IMR-90 (cell line): ENCODE results near the gene OSMR. TPM values are rescaled to one million over a fixed set of nuclear protein-coding genes. Genes with fewer than 3 reads are reported as not detected.

Experiments used
- ATAC-seq: fragments of 200-7000 bp; cut with Tn5 transposase; 2 replicates; pipeline ENCODE4 v1.9.1; 2020; ENCODE audit warnings: low read depth, mild to moderate bottlenecking, moderate library complexity
- BruUV-seq: library from RNA; stranded (reverse); fragments of 400-500 nt; replicated peaks from 2 replicates; lab custom pipeline; 2021; lab: Mats Ljungman, UMichigan
- CTCF ChIA-PET: fragments of 300-600 bp; formaldehyde crosslinking; extraction: SDS; loops from one replicate; lab custom pipeline; 2021; ENCODE audit warnings: antibody characterized with exemption; lab: Yijun Ruan, JAX
- POLR2A ChIA-PET: fragments of 300-600 bp; sonication (Branson Sonifier 250); formaldehyde crosslinking; loops from one replicate; lab custom pipeline; 2022; ENCODE audit warnings: antibody characterized with exemption; ENCODE audit not compliant: unreplicated experiment; lab: Charles Lee
- DNase-seq: peaks from one replicate; pipeline ENCODE4 v3.0.0; 2013
- H2AFZ ChIP-seq: replicated peaks from 2 replicates; pipeline ENCODE3; 2013; ENCODE audit warnings: low read length, mild to moderate bottlenecking; ENCODE audit not compliant: poor library complexity
- H2AK5ac ChIP-seq: 2 replicates; pipeline ENCODE4 v1.6.1; 2013; ENCODE audit warnings: low read depth, low read length, inconsistent platforms
- H2AK9ac ChIP-seq: replicated peaks from 2 replicates; pipeline ENCODE3; 2013; ENCODE audit warnings: mild to moderate bottlenecking, low read depth, low read length, moderate library complexity; ENCODE audit not compliant: poor library complexity
- H2BK120ac ChIP-seq: 2 replicates; pipeline ENCODE4 v1.6.1; 2013; ENCODE audit warnings: low read depth, low read length, inconsistent platforms
- H2BK15ac ChIP-seq: 3 replicates; pipeline ENCODE4 v1.6.1; 2013; ENCODE audit warnings: low read depth, low read length, inconsistent platforms
- H2BK20ac ChIP-seq: 2 replicates; pipeline ENCODE4 v1.6.1; 2013; ENCODE audit warnings: low read depth, mild to moderate bottlenecking, inconsistent platforms, low read length, moderate library complexity
- H2BK5ac ChIP-seq: 2 replicates; pipeline ENCODE4 v1.6.1; 2013; ENCODE audit warnings: mild to moderate bottlenecking, low read depth, low read length, inconsistent platforms; ENCODE audit not compliant: poor library complexity, severe bottlenecking
- H3K14ac ChIP-seq: replicated peaks from 2 replicates; pipeline ENCODE4 v1.6.1; 2013; ENCODE audit warnings: low read depth, low read length, inconsistent platforms
- H3K18ac ChIP-seq: 2 replicates; pipeline ENCODE4 v1.6.1; 2013; ENCODE audit warnings: low read depth, low read length, control low read depth
- H3K23ac ChIP-seq: 2 replicates; pipeline ENCODE4 v1.6.1; 2013; ENCODE audit warnings: low read depth, low read length, inconsistent platforms
- H3K27ac ChIP-seq: 2 replicates; pipeline ENCODE4 v1.5.1; 2013; ENCODE audit warnings: mild to moderate bottlenecking, control low read depth, low read length; ENCODE audit not compliant: insufficient read depth
- H3K27me3 ChIP-seq: 2 replicates; pipeline ENCODE4 v1.6.1; 2013; ENCODE audit warnings: low read length; ENCODE audit not compliant: control insufficient read depth, insufficient read depth
- H3K36me3 ChIP-seq: 2 replicates; pipeline ENCODE4 v1.6.1; 2013; ENCODE audit warnings: low read length, mixed read lengths; ENCODE audit not compliant: control insufficient read depth, insufficient read depth
- H3K4ac ChIP-seq: 2 replicates; pipeline ENCODE4 v1.6.1; 2013; ENCODE audit warnings: low read depth, low read length, inconsistent platforms
- H3K4me1 ChIP-seq: 2 replicates; pipeline ENCODE4 v1.6.1; 2013; ENCODE audit warnings: low read length, mixed read lengths; ENCODE audit not compliant: control insufficient read depth, insufficient read depth
- H3K4me2 ChIP-seq: 2 replicates; pipeline ENCODE4 v1.6.1; 2013; ENCODE audit warnings: low read depth, mild to moderate bottlenecking, control low read depth, low read length, moderate library complexity
- H3K4me3 ChIP-seq: 2 replicates; pipeline ENCODE4 v1.5.1; 2013; ENCODE audit warnings: low read depth, mild to moderate bottlenecking, control low read depth, low read length, moderate library complexity; ENCODE audit not compliant: insufficient read depth
- H3K56ac ChIP-seq: 2 replicates; pipeline ENCODE4 v1.6.1; 2013; ENCODE audit warnings: low read length, inconsistent platforms; ENCODE audit not compliant: insufficient read depth; ENCODE audit errors: extremely low read depth
- H3K79me1 ChIP-seq, 2 experiments: 2 replicates each; pipeline ENCODE4 v1.6.1; 2013; ENCODE audit warnings: low read length in 2 of 2, inconsistent platforms in 1 of 2, low read depth in 1 of 2
- H3K9ac ChIP-seq: 2 replicates; pipeline ENCODE4 v1.6.1; 2013; ENCODE audit warnings: low read depth, low read length, control low read depth
- H3K9me1 ChIP-seq: 2 replicates; pipeline ENCODE4 v1.6.1; 2013; ENCODE audit warnings: low read length, inconsistent platforms; ENCODE audit not compliant: insufficient read depth
- H3K9me3 ChIP-seq: 2 replicates; pipeline ENCODE4 v1.6.1; 2013; ENCODE audit warnings: low read length; ENCODE audit not compliant: control insufficient read depth, insufficient read depth
- H4K20me1 ChIP-seq: 2 replicates; pipeline ENCODE4 v1.6.1; 2013; ENCODE audit warnings: low read length, inconsistent platforms; ENCODE audit not compliant: insufficient read depth
- H4K5ac ChIP-seq: 2 replicates; pipeline ENCODE4 v1.6.1; 2013; ENCODE audit warnings: mild to moderate bottlenecking, low read depth, low read length, control low read depth
- H4K8ac ChIP-seq, 2 experiments: 2 replicates each; pipeline ENCODE4 v1.6.1; 2013; ENCODE audit warnings: low read depth in 2 of 2, low read length in 2 of 2, control low read depth in 1 of 2, inconsistent platforms in 1 of 2
- H4K91ac ChIP-seq: 2 replicates; pipeline ENCODE4 v1.6.1; 2013; ENCODE audit warnings: low read depth, low read length, inconsistent platforms; ENCODE audit not compliant: insufficient read depth
- BHLHE40 ChIP-seq: fragments of 150-350 bp; IDR thresholded peaks from 2 replicates; pipeline ENCODE4 v1.6.1; 2016; ENCODE audit warnings: mild to moderate bottlenecking, low read depth, low read length
- CEBPB ChIP-seq: IDR thresholded peaks from 2 replicates; pipeline ENCODE4 v1.6.1; 2012; ENCODE audit warnings: low read depth, low read length, improper control_type of control experiment
- CHD1 ChIP-seq: IDR thresholded peaks from 2 replicates; pipeline ENCODE4 v1.6.1; 2012; ENCODE audit warnings: low read depth, low read length, improper control_type of control experiment
- CTCF ChIP-seq: conservative IDR thresholded peaks from 2 replicates; pipeline ENCODE4 v1.5.1; 2012; ENCODE audit warnings: mild to moderate bottlenecking, low read depth, low read length, improper control_type of control experiment
- ELK1 ChIP-seq: fragments of 150-350 bp; IDR thresholded peaks from 2 replicates; pipeline ENCODE4 v1.6.1; 2016; ENCODE audit warnings: low read depth, mild to moderate bottlenecking, low read length, moderate library complexity, borderline replicate concordance
- FOS ChIP-seq: fragments of 150-350 bp; IDR thresholded peaks from 2 replicates; pipeline ENCODE4 v1.6.1; 2016; ENCODE audit warnings: low read depth, low read length
- MAFK ChIP-seq: IDR thresholded peaks from 2 replicates; pipeline ENCODE4 v1.6.1; 2012; ENCODE audit warnings: low read depth, low read length, improper control_type of control experiment
- MAZ ChIP-seq: IDR thresholded peaks from 2 replicates; pipeline ENCODE4 v1.6.1; 2012; ENCODE audit warnings: low read depth, mild to moderate bottlenecking, low read length, improper control_type of control experiment, moderate library complexity, borderline replicate concordance
- MXI1 ChIP-seq: IDR thresholded peaks from 2 replicates; pipeline ENCODE4 v1.6.1; 2012; ENCODE audit warnings: low read depth, mild to moderate bottlenecking, low read length, moderate library complexity, borderline replicate concordance
- POLR2A ChIP-seq: IDR thresholded peaks from 2 replicates; pipeline ENCODE4 v1.6.1; 2012; ENCODE audit warnings: mild to moderate bottlenecking, low read depth, low read length
- RAD21 ChIP-seq: IDR thresholded peaks from 2 replicates; pipeline ENCODE4 v1.6.1; 2012; ENCODE audit warnings: low read length, improper control_type of control experiment
- RCOR1 ChIP-seq: IDR thresholded peaks from 2 replicates; pipeline ENCODE4 v1.6.1; 2012; ENCODE audit warnings: mild to moderate bottlenecking, low read length, improper control_type of control experiment; ENCODE audit not compliant: insufficient replicate concordance
- RFX5 ChIP-seq: IDR thresholded peaks from 2 replicates; pipeline ENCODE4 v1.8.0; 2012; ENCODE audit warnings: low read depth, mild to moderate bottlenecking, low read length, moderate library complexity
- SMC3 ChIP-seq: fragments of 150-350 bp; IDR thresholded peaks from 2 replicates; pipeline ENCODE4 v1.6.1; 2016; ENCODE audit warnings: low read depth, mild to moderate bottlenecking, antibody characterized with exemption, low read length, moderate library complexity
- USF2 ChIP-seq: fragments of 150-350 bp; IDR thresholded peaks from 2 replicates; pipeline ENCODE4 v1.6.1; 2017; ENCODE audit warnings: mild to moderate bottlenecking, antibody characterized with exemption, low read length, low read depth
- WGBS, 2 experiments: methylation state at CpG; one replicate each; pipeline versions ENCODE4 v1.1.5 to v1.1.7; 2013; ENCODE audit warnings: missing lambda C conversion rate in 2 of 2; ENCODE audit not compliant: insufficient read length in 1 of 2; ENCODE audit errors: extremely low coverage in 2 of 2; 5-methylcytosine and 5-hydroxymethylcytosine counted together
- dilution Hi-C: fragments of 300-500 bp; cut with HindIII; formaldehyde crosslinking; loops from one replicate; pipeline ENCODE4 v1.14.3; 2018; ENCODE audit warnings: low sequenced_read_pairs; ENCODE audit not compliant: unreplicated experiment
- in situ Hi-C: fragments of 300-500 bp; cut with MboI; formaldehyde crosslinking; loops from 3 replicates; pipeline ENCODE4 v1.14.3; 2019; ENCODE audit warnings: low sequenced_read_pairs, inconsistent platforms, mixed read lengths
- intact Hi-C: fragments of 100-400 bp; cut with micrococcal nuclease; formaldehyde crosslinking; loops from 2 replicates; pipeline ENCODE4 v1.10.0; 2022
- polyA plus RNA-seq, 3 experiments: library from polyadenylated mRNA; depleted of rRNA; stranded (reverse); fragments of >200 nt; gene quantifications; 2 replicates each; pipeline ENCODE4 v1.2.3, GENCODE V29; 2012; ENCODE audit warnings: low replicate concordance in 1 of 3
- total RNA-seq: library from RNA; depleted of rRNA; stranded (reverse); fragments of >200 nt; gene quantifications from 2 replicates; pipeline ENCODE4 v1.2.3, GENCODE V29; 2012

OSMR gene
- total and polyA plus RNA-seq, 2 of the 4 experiments (the other 2 are of a cell fraction) = 41.6 to 48.7 TPM

- H4K91ac ChIP-seq = no peak overlapping the region
- no peaks in the 10 kb centered on the region for H4K20me1 ChIP-seq
- no peak overlapping the region for H3K23ac ChIP-seq
- no peaks in the 10 kb centered on the region for H3K27me3 ChIP-seq
- no peak overlapping the region for H2AK9ac ChIP-seq
- H2BK20ac ChIP-seq = no peak overlapping the region
- no peak overlapping the region for H4K5ac ChIP-seq
- H2BK15ac ChIP-seq = no peak overlapping the region
- no peak overlapping the region for H2AFZ ChIP-seq
- no peak overlapping the region for H3K4me3 ChIP-seq
- 29% methylated on average over 1 of the region's 3 CpGs; no CpG with 5 or more reads in 1 of the 2 experiments for WGBS, 2 experiments
- intact Hi-C loops (no loop called here), in situ Hi-C loops (no loop called here), dilution Hi-C loops (no loop called here)
- H3K4ac ChIP-seq = no peak overlapping the region
- no peak overlapping the region for H2BK5ac ChIP-seq
- no peaks in the 10 kb centered on the region for H3K9me3 ChIP-seq
- no peak overlapping the region for H4K8ac ChIP-seq
- POLR2A ChIA-PET = no interaction called here
- TF ChIP-seq CHD1 (no peak), USF2 (no peak), BHLHE40 (no peak), RCOR1 (no peak), FOS (no peak), ELK1 (no peak), RFX5 (no peak), SMC3 (no peak), MAZ (no peak), CEBPB (no peak), RAD21 (no peak), POLR2A (no peak), MXI1 (no peak), MAFK (no peak), CTCF (no peak)
- no peak overlapping the region for H3K56ac ChIP-seq
- H3K4me2 ChIP-seq = no peak overlapping the region
- H2AK5ac ChIP-seq = no peak overlapping the region
- H3K18ac ChIP-seq = no peak overlapping the region
- H2BK120ac ChIP-seq = no peak overlapping the region
- DNase-seq (no peak), ATAC-seq (no peak)
- H3K79me1 ChIP-seq = no peaks in the 10 kb centered on the region
- H3K9me1 ChIP-seq = no peaks in the 10 kb centered on the region
- no peak overlapping the region for H3K27ac ChIP-seq
- CTCF ChIA-PET = interaction anchor here (0.9 to 1.6 kb wide), 2 partner anchors 9 to 140 kb away, joined by 3 to 5 read pairs; no protein-coding TSS in a partner anchor
- no peak overlapping the region for H3K14ac ChIP-seq
- BruUV-seq = no TSS peak
- peaks cover 3% of the 10 kb centered on the region for H3K4me1 ChIP-seq
- no peak overlapping the region for H3K9ac ChIP-seq
- H3K36me3 ChIP-seq = no peaks in the 10 kb centered on the region
These were observed 45.3 kb upstream of the OSMR start for GRCh38 chr5:38800515-38800914.
